Neural cell (in vitro differentiated cells): ENCODE data around the gene DTX3L.

Source experiments
- CTCF ChIP-seq: fragments of 450-650 bp; IDR thresholded peaks from 2 replicates; pipeline ENCODE4 v1.5.1; 2014; ENCODE audit warnings: antibody characterized with exemption, mild to moderate bottlenecking, moderate library complexity; ENCODE audit not compliant: poor library complexity, severe bottlenecking
- EP300 ChIP-seq: fragments of 450-650 bp; conservative IDR thresholded peaks from 2 replicates; pipeline ENCODE4 v1.6.1; 2014; ENCODE audit warnings: antibody characterized with exemption, mild to moderate bottlenecking, moderate library complexity; ENCODE audit not compliant: poor library complexity, severe bottlenecking
- SMC3 ChIP-seq: fragments of 450-650 bp; conservative IDR thresholded peaks from 2 replicates; pipeline ENCODE4 v1.6.1; 2014; ENCODE audit warnings: antibody characterized with exemption, mild to moderate bottlenecking, moderate library complexity; ENCODE audit not compliant: poor library complexity

- TF ChIP-seq CTCF (no peak), EP300 (no peak), SMC3 (no peak)
Measured at GRCh38 chr3:122618614-122619013, 54.5 kb downstream of the DTX3L start.
